WTC11 (cell line): ENCODE measurements around the gene GPC5. TPM values are rescaled to one million over a fixed set of nuclear protein-coding genes. Genes with fewer than 3 reads are reported as not detected.

Source experiments
- ATAC-seq: fragments of 200-7000 bp; cut with Tn5 transposase; 2 replicates; pipeline ENCODE4 v1.10.0; 2021; ENCODE audit warnings: mild to moderate bottlenecking, moderate library complexity
- CTCF ChIA-PET: fragments of 300-600 bp; sonication (Branson Sonifier 250); formaldehyde crosslinking; loops from one replicate; lab custom pipeline; 2021; ENCODE audit warnings: antibody characterized with exemption; lab: Charles Lee
- POLR2A ChIA-PET: fragments of 350-600 bp; sonication (Branson Sonifier 250); formaldehyde crosslinking; loops from one replicate; lab custom pipeline; 2021; ENCODE audit warnings: antibody characterized with exemption; lab: Charles Lee
- DNase-seq: peaks from one replicate; pipeline ENCODE4 v3.0.0; 2021; ENCODE audit warnings: low spot score
- H3K27ac Mint-ChIP-seq: 2 replicates; pipeline ENCODE4 v1.8.0; 2021; ENCODE audit warnings: mixed read lengths
- H3K27me3 Mint-ChIP-seq: 2 replicates; pipeline ENCODE4 v1.8.0; 2021; ENCODE audit warnings: low read depth, mild to moderate bottlenecking, moderate library complexity, mixed read lengths
- H3K36me3 Mint-ChIP-seq: 2 replicates; pipeline ENCODE4 v1.8.0; 2021; ENCODE audit warnings: mixed read lengths
- H3K4me1 Mint-ChIP-seq: 2 replicates; pipeline ENCODE4 v1.8.0; 2022; ENCODE audit warnings: mixed read lengths
- H3K4me3 Mint-ChIP-seq: 2 replicates; pipeline ENCODE4 v1.8.0; 2021; ENCODE audit warnings: mild to moderate bottlenecking, moderate library complexity, mixed read lengths
- H3K9me3 Mint-ChIP-seq: 2 replicates; pipeline ENCODE4 v1.8.0; 2021; ENCODE audit warnings: mixed read lengths
- AR ChIP-seq: fragments of 250-450 bp; sonication (Bioruptor Pico); IDR thresholded peaks from 2 replicates; pipeline ENCODE4 v1.9.0; 2021; ENCODE audit warnings: mild to moderate bottlenecking
- ATF3 ChIP-seq: sonication (generic); formaldehyde crosslinking; conservative IDR thresholded peaks from 2 replicates; pipeline ENCODE4 v1.8.1; 2022; ENCODE audit warnings: mild to moderate bottlenecking, missing genetic modification reagents
- CBFB ChIP-seq: sonication (generic); formaldehyde crosslinking; IDR thresholded peaks from 2 replicates; pipeline ENCODE4 v1.8.1; 2022; ENCODE audit warnings: mild to moderate bottlenecking, low read depth, missing genetic modification reagents
- E2F4 ChIP-seq: sonication (generic); formaldehyde crosslinking; IDR thresholded peaks from 2 replicates; pipeline ENCODE4 v1.8.1; 2022; ENCODE audit warnings: low read depth, mild to moderate bottlenecking, moderate library complexity, missing genetic modification reagents, borderline replicate concordance
- ETV6 ChIP-seq: sonication (generic); formaldehyde crosslinking; IDR thresholded peaks from 2 replicates; pipeline ENCODE4 v1.8.1; 2022; ENCODE audit warnings: mild to moderate bottlenecking, missing genetic modification reagents
- FOXK1 ChIP-seq: sonication (generic); formaldehyde crosslinking; IDR thresholded peaks from 2 replicates; pipeline ENCODE4 v1.8.0; 2022; ENCODE audit warnings: mild to moderate bottlenecking, moderate library complexity, missing genetic modification reagents
- GABPB1 ChIP-seq: sonication (generic); formaldehyde crosslinking; IDR thresholded peaks from 2 replicates; pipeline ENCODE4 v1.8.1; 2023; ENCODE audit warnings: mild to moderate bottlenecking, missing genetic modification reagents
- NFE2L1 ChIP-seq: sonication (generic); formaldehyde crosslinking; IDR thresholded peaks from 2 replicates; pipeline ENCODE4 v1.8.1; 2023; ENCODE audit warnings: missing genetic modification reagents
- NR1H2 ChIP-seq: sonication (generic); formaldehyde crosslinking; IDR thresholded peaks from 2 replicates; pipeline ENCODE4 v1.9.0; 2021; ENCODE audit warnings: mild to moderate bottlenecking, moderate library complexity, missing genetic modification reagents
- SMAD4 ChIP-seq: sonication (generic); formaldehyde crosslinking; IDR thresholded peaks from 2 replicates; pipeline ENCODE4 v1.8.0; 2022; ENCODE audit warnings: mild to moderate bottlenecking, missing genetic modification reagents
- SP1 ChIP-seq: sonication (generic); formaldehyde crosslinking; conservative IDR thresholded peaks from 2 replicates; pipeline ENCODE4 v1.8.1; 2022; ENCODE audit warnings: missing genetic modification reagents
- TCF7 ChIP-seq: sonication (generic); formaldehyde crosslinking; IDR thresholded peaks from 2 replicates; pipeline ENCODE4 v1.8.0; 2022; ENCODE audit warnings: mild to moderate bottlenecking, low read depth, missing genetic modification reagents, moderate library complexity
- TEAD1 ChIP-seq: sonication (generic); formaldehyde crosslinking; IDR thresholded peaks from 2 replicates; pipeline ENCODE4 v1.8.0; 2022; ENCODE audit warnings: mild to moderate bottlenecking, missing genetic modification reagents
- TEAD4 ChIP-seq: sonication (generic); formaldehyde crosslinking; IDR thresholded peaks from 2 replicates; pipeline ENCODE4 v1.8.0; 2022; ENCODE audit warnings: mild to moderate bottlenecking, missing genetic modification reagents
- ZBTB21 ChIP-seq: sonication (generic); formaldehyde crosslinking; IDR thresholded peaks from 2 replicates; pipeline ENCODE4 v1.8.1; 2023; ENCODE audit warnings: mild to moderate bottlenecking, missing genetic modification reagents, borderline replicate concordance
- ZNF317 ChIP-seq: sonication (generic); formaldehyde crosslinking; IDR thresholded peaks from 2 replicates; pipeline ENCODE4 v1.8.1; 2023; ENCODE audit warnings: low read depth, mild to moderate bottlenecking, moderate library complexity, missing genetic modification reagents, borderline replicate concordance
- total RNA-seq: library from RNA; stranded (reverse); gene quantifications from 3 replicates; pipeline ENCODE4 v1.2.3, GENCODE V29; 2021
- TF ChIP-seq, protein P1 (sequence below): sonication (generic); formaldehyde crosslinking; IDR thresholded peaks from 2 replicates; pipeline ENCODE4 v1.8.1; 2023; ENCODE audit warnings: mild to moderate bottlenecking, missing genetic modification reagents, borderline replicate concordance
- TF ChIP-seq, protein P2 (sequence below): fragments of 250-450 bp; sonication (Bioruptor Pico); IDR thresholded peaks from 2 replicates; pipeline ENCODE4 v1.9.0; 2021; ENCODE audit warnings: mild to moderate bottlenecking, borderline replicate concordance

GPC5 gene
- total RNA-seq, 1 experiment from 2014 or later, result 0.46 TPM

- TF ChIP-seq TEAD1 (CRISPR knock-in tag) (no peak), E2F4 (CRISPR knock-in tag) (no peak)
Measured at GRCh38 chr13:91526543-91527033, 128.2 kb downstream of the GPC5 start (continued).

GRCh38 chr13:91529739-91530482, 131.5 kb downstream of the GPC5 start:
- no peaks in the 10 kb centered on the region for H3K27me3 Mint-ChIP-seq
- peaks cover 4% of the 10 kb centered on the region; the same call in 1 of the 2 replicates for H3K36me3 Mint-ChIP-seq
- peaks cover 22% of the 10 kb centered on the region for H3K9me3 Mint-ChIP-seq
- CTCF ChIA-PET, result no interaction called here
- DNase-seq, result no peak
- no peak overlapping the region for H3K4me3 Mint-ChIP-seq
- H3K4me1 Mint-ChIP-seq, result peaks cover 2% of the 10 kb centered on the region; the same call in 1 of the 2 replicates
- POLR2A ChIA-PET, result no interaction called here
- H3K27ac Mint-ChIP-seq, result no peak overlapping the region
- no peak for ATAC-seq
- TF ChIP-seq TCF7 (CRISPR knock-in tag), result no peak
- TF ChIP-seq ATF3 (CRISPR knock-in tag), result no peak
- no peak for TF ChIP-seq GABPB1 (CRISPR knock-in tag)
- TF ChIP-seq ZBTB21 (CRISPR knock-in tag), result no peak
- TF ChIP-seq, protein P1, sequence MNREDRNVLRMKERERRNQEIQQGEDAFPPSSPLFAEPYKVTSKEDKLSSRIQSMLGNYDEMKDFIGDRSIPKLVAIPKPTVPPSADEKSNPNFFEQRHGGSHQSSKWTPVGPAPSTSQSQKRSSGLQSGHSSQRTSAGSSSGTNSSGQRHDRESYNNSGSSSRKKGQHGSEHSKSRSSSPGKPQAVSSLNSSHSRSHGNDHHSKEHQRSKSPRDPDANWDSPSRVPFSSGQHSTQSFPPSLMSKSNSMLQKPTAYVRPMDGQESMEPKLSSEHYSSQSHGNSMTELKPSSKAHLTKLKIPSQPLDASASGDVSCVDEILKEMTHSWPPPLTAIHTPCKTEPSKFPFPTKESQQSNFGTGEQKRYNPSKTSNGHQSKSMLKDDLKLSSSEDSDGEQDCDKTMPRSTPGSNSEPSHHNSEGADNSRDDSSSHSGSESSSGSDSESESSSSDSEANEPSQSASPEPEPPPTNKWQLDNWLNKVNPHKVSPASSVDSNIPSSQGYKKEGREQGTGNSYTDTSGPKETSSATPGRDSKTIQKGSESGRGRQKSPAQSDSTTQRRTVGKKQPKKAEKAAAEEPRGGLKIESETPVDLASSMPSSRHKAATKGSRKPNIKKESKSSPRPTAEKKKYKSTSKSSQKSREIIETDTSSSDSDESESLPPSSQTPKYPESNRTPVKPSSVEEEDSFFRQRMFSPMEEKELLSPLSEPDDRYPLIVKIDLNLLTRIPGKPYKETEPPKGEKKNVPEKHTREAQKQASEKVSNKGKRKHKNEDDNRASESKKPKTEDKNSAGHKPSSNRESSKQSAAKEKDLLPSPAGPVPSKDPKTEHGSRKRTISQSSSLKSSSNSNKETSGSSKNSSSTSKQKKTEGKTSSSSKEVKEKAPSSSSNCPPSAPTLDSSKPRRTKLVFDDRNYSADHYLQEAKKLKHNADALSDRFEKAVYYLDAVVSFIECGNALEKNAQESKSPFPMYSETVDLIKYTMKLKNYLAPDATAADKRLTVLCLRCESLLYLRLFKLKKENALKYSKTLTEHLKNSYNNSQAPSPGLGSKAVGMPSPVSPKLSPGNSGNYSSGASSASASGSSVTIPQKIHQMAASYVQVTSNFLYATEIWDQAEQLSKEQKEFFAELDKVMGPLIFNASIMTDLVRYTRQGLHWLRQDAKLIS (CRISPR knock-in tag), result no peak
- no peak for TF ChIP-seq SMAD4 (CRISPR knock-in tag)
- no peak for TF ChIP-seq FOXK1 (CRISPR knock-in tag)
- TF ChIP-seq TEAD4 (CRISPR knock-in tag), result no peak
- TF ChIP-seq ZNF317 (CRISPR knock-in tag), result no peak

GRCh38 chr13:91531646-91532045, 133.2 kb downstream of the GPC5 start:
- Mint-ChIP-seq H3K4me1 (peaks cover 4% of the 10 kb centered on the region; the same call in 1 of the 2 replicates), H3K36me3 (peaks cover 4% of the 10 kb centered on the region; the same call in 1 of the 2 replicates), H3K4me3 (no peak overlapping the region), H3K9me3 (peaks cover 19% of the 10 kb centered on the region), H3K27ac (no peak overlapping the region), H3K27me3 (no peaks in the 10 kb centered on the region)
- CTCF ChIA-PET, result no interaction called here
- POLR2A ChIA-PET, result no interaction called here
- DNase-seq (no peak), ATAC-seq (no peak)
- TF ChIP-seq, protein P2, sequence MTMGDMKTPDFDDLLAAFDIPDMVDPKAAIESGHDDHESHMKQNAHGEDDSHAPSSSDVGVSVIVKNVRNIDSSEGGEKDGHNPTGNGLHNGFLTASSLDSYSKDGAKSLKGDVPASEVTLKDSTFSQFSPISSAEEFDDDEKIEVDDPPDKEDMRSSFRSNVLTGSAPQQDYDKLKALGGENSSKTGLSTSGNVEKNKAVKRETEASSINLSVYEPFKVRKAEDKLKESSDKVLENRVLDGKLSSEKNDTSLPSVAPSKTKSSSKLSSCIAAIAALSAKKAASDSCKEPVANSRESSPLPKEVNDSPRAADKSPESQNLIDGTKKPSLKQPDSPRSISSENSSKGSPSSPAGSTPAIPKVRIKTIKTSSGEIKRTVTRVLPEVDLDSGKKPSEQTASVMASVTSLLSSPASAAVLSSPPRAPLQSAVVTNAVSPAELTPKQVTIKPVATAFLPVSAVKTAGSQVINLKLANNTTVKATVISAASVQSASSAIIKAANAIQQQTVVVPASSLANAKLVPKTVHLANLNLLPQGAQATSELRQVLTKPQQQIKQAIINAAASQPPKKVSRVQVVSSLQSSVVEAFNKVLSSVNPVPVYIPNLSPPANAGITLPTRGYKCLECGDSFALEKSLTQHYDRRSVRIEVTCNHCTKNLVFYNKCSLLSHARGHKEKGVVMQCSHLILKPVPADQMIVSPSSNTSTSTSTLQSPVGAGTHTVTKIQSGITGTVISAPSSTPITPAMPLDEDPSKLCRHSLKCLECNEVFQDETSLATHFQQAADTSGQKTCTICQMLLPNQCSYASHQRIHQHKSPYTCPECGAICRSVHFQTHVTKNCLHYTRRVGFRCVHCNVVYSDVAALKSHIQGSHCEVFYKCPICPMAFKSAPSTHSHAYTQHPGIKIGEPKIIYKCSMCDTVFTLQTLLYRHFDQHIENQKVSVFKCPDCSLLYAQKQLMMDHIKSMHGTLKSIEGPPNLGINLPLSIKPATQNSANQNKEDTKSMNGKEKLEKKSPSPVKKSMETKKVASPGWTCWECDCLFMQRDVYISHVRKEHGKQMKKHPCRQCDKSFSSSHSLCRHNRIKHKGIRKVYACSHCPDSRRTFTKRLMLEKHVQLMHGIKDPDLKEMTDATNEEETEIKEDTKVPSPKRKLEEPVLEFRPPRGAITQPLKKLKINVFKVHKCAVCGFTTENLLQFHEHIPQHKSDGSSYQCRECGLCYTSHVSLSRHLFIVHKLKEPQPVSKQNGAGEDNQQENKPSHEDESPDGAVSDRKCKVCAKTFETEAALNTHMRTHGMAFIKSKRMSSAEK, result no peak
- no peak for TF ChIP-seq AR (CRISPR knock-in tag)
- TF ChIP-seq CBFB (CRISPR knock-in tag), result no peak
- TF ChIP-seq ATF3 (CRISPR knock-in tag), result no peak
- no peak for TF ChIP-seq SP1
- TF ChIP-seq NFE2L1, result no peak
- TF ChIP-seq FOXK1 (CRISPR knock-in tag), result no peak
- no peak for TF ChIP-seq NR1H2
- TF ChIP-seq ETV6 (CRISPR knock-in tag), result no peak
